Skeletal muscle satellite cell (primary cell): Measurements from ENCODE around the gene ICA1L.

Experiments used
- H3K27me3 ChIP-seq: 2 replicates; pipeline ENCODE4 v1.7.0; 2013; ENCODE audit warnings: low read length; ENCODE audit not compliant: control insufficient read depth, insufficient read depth
- H3K36me3 ChIP-seq: 2 replicates; pipeline ENCODE4 v1.7.0; 2013; ENCODE audit warnings: mild to moderate bottlenecking, control low read depth, low read length; ENCODE audit not compliant: insufficient read depth
- H3K4me1 ChIP-seq: 2 replicates; pipeline ENCODE4 v1.7.0; 2013; ENCODE audit warnings: low read length; ENCODE audit not compliant: control insufficient read depth, insufficient read depth
- H3K4me2 ChIP-seq: 2 replicates; pipeline ENCODE4 v1.7.0; 2013; ENCODE audit warnings: mild to moderate bottlenecking, low read length
- H3K4me3 ChIP-seq: 2 replicates; pipeline ENCODE4 v1.7.0; 2013; ENCODE audit warnings: low read length
- H3K9ac ChIP-seq: 2 replicates; pipeline ENCODE4 v1.7.0; 2013; ENCODE audit warnings: mild to moderate bottlenecking, low read depth, low read length, moderate library complexity
- H3K9me3 ChIP-seq: replicated peaks from 2 replicates; pipeline ENCODE4 v1.7.0; 2013; ENCODE audit warnings: mild to moderate bottlenecking, control low read depth, low read length

The ICA1L gene

GRCh38 chr2:202773301-202773973 lies 98.1 kb downstream of the ICA1L start:
- Histone ChIP-seq H3K4me2 (no peak overlapping the region), H3K4me1 (no peaks in the 10 kb centered on the region), H3K36me3 (no peaks in the 10 kb centered on the region), H3K9ac (no peak overlapping the region), H3K9me3 (no peaks in the 10 kb centered on the region), H3K4me3 (no peak overlapping the region), H3K27me3 (no peaks in the 10 kb centered on the region)

DNA sequence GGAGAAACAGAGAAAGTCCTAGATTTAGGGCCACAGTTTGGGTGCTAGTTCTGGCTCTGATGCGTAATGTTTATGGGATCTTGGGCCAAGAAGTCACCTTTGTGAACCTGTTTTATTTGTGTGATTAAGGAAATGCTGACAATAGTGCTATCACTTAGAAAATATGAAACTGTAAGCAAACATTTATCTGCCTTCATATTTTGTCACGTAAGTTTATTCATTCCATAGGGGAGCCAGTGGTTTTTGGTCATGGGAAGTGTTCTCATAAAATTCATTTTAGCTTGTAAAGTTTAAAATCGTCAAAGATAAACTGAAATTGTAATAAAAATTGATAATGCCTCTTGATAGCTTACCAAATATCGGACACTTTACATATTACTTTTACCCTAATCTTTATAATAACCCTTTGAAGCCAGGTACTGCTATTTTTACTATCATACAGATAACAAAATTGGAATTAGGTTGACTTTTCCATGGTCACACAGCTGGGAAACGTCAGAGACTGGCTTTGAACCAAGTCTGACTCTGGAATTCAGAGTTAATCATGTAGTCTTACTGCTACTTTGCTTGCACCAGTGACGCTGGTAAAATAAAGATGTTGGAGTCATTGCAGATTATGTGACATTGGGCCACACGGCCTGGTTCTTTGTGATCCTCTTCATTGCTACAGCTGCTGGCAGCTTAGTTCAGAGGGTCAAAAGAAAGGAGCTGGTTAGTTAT lies 99.7 kb downstream of the ICA1L start:
- H3K9ac ChIP-seq = no peak overlapping the region
- no peaks in the 10 kb centered on the region for H3K4me1 ChIP-seq
- no peaks in the 10 kb centered on the region for H3K36me3 ChIP-seq
- H3K4me3 ChIP-seq = no peak overlapping the region
- H3K27me3 ChIP-seq = no peaks in the 10 kb centered on the region
- H3K9me3 ChIP-seq = no peaks in the 10 kb centered on the region
- H3K4me2 ChIP-seq = no peak overlapping the region

DNA sequence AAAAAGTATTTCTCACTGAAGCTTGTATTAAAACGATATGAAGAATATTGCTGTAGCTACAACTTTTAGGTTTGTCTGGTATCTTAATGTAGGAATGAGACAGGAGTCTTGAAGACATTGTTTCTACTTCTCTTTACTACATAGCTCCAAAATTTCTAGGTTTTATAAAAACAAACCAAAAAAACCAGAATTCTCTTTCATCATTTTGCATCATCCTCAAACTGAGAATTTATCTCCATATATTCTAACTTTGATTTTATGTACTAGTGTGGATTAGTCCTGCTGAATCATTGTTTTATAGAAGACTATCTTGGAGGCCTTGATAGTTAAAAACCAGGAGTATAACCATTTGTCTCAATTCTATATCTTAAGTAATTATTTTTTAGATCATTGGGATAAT lies 100.2 kb downstream of the ICA1L start:
- Histone ChIP-seq H3K9me3 (no peaks in the 10 kb centered on the region), H3K4me1 (no peaks in the 10 kb centered on the region), H3K36me3 (no peaks in the 10 kb centered on the region), H3K9ac (no peak overlapping the region), H3K27me3 (no peaks in the 10 kb centered on the region), H3K4me3 (no peak overlapping the region), H3K4me2 (no peak overlapping the region)

DNA sequence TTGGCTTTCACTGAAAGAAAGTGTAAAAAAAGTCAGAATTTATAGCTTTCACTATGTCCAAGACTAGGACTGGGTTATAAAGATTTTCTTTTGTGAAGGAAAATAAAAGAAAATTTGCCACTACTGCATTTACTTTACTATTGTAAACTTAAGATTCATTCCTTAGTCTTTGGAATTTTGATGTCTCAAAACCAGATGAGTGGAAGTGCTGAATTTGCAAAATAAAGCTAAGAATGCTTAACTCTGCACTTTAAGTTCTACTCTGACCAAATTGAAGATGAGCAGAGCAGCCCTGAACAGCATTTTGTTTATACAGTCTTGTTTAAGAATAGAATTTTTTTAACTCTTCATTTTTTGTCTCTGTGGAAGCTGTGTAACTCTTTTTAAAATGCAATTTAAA lies 102.4 kb downstream of the ICA1L start:
- no peak overlapping the region for H3K4me3 ChIP-seq
- no peaks in the 10 kb centered on the region for H3K36me3 ChIP-seq
- H3K4me2 ChIP-seq = no peak overlapping the region
- H3K27me3 ChIP-seq = no peaks in the 10 kb centered on the region
- no peaks in the 10 kb centered on the region for H3K4me1 ChIP-seq
- H3K9me3 ChIP-seq = no peaks in the 10 kb centered on the region
- no peak overlapping the region for H3K9ac ChIP-seq

DNA sequence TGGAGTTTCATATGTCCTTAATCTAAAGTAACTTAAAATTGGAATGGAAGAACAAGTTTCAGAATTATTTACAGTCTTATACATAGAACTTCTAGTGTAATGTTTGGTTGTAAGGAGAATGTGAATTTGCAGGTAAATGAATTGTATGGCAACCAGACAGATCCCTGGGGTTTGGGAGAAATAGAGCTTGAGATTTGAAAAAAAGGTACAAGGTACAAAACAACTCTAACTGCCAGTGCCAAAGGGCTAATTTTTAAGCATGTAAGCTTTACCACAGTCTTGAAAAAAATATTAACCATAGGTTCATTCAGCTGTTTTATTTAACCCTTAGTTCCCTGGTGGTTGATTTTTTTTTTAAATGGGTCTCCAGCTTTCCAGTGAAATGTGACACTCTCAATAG lies 103.3 kb downstream of the ICA1L start:
- no peaks in the 10 kb centered on the region for H3K27me3 ChIP-seq
- no peak overlapping the region for H3K4me3 ChIP-seq
- H3K4me1 ChIP-seq = no peaks in the 10 kb centered on the region
- no peaks in the 10 kb centered on the region for H3K9me3 ChIP-seq
- no peak overlapping the region for H3K9ac ChIP-seq
- no peaks in the 10 kb centered on the region for H3K36me3 ChIP-seq
- H3K4me2 ChIP-seq = no peak overlapping the region

DNA sequence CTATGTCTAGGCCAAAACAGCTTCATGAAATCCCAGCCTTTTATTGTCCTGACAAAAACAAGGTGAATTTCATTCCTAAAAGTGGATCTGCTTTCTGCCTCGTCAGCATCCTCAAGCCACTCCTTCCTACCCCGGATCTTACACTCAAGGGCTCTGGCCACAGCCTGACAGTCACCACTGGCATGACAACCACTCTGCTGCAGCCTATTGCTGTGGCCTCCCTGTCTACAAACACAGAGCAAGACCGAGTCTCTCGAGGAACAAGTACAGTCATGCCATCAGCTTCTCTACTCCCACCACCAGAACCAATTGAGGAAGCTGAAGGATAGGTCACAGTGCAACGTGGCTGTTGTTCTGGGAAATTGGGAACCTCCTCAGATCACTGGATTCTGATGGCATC lies 106.1 kb downstream of the ICA1L start:
- Histone ChIP-seq H3K4me1 (no peaks in the 10 kb centered on the region), H3K9ac (no peak overlapping the region), H3K4me3 (no peak overlapping the region), H3K9me3 (no peaks in the 10 kb centered on the region), H3K27me3 (no peaks in the 10 kb centered on the region), H3K4me2 (no peak overlapping the region), H3K36me3 (no peaks in the 10 kb centered on the region)

- Histone ChIP-seq H3K36me3 (no peaks in the 10 kb centered on the region), H3K27me3 (no peaks in the 10 kb centered on the region), H3K9ac (no peak overlapping the region), H3K4me1 (no peaks in the 10 kb centered on the region), H3K4me3 (no peak overlapping the region), H3K4me2 (no peak overlapping the region), H3K9me3 (no peaks in the 10 kb centered on the region)
Measured at GRCh38 chr2:202764991-202765390, 106.6 kb downstream of the ICA1L start.

DNA sequence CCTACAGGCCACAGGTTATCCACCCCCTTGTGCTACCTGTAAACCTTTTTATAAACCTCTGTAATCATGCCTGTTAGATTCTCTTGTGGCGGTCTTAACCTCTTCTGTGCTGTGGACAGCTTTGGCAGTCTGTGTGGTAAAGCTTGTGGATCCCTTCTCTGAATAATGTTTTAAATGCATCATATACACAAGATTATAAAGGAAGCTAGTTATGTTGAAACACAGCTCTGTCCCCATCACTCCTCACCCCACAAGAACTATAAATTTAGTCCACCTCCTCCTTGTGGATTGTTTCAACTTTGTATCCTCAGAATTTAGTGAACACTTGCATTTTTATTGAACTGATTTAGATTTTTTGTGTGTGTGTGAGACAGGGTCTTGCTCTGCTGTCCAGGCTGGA lies 107.7 kb downstream of the ICA1L start:
- H3K4me1 ChIP-seq = no peaks in the 10 kb centered on the region
- no peaks in the 10 kb centered on the region for H3K9me3 ChIP-seq
- no peaks in the 10 kb centered on the region for H3K27me3 ChIP-seq
- no peak overlapping the region for H3K4me3 ChIP-seq
- H3K36me3 ChIP-seq = no peaks in the 10 kb centered on the region
- no peak overlapping the region for H3K9ac ChIP-seq
- H3K4me2 ChIP-seq = no peak overlapping the region

- Histone ChIP-seq H3K36me3 (no peaks in the 10 kb centered on the region), H3K4me3 (no peak overlapping the region), H3K27me3 (no peaks in the 10 kb centered on the region), H3K4me1 (no peaks in the 10 kb centered on the region), H3K9me3 (no peaks in the 10 kb centered on the region), H3K9ac (no peak overlapping the region), H3K4me2 (no peak overlapping the region)
Measured at GRCh38 chr2:202762556-202762955, 109.0 kb downstream of the ICA1L start.

GRCh38 chr2:202760848-202761247 lies 110.7 kb downstream of the ICA1L start:
- Histone ChIP-seq H3K4me2 (no peak overlapping the region), H3K9me3 (no peaks in the 10 kb centered on the region), H3K27me3 (no peaks in the 10 kb centered on the region), H3K36me3 (no peaks in the 10 kb centered on the region), H3K4me3 (no peak overlapping the region), H3K4me1 (no peaks in the 10 kb centered on the region), H3K9ac (no peak overlapping the region)

DNA sequence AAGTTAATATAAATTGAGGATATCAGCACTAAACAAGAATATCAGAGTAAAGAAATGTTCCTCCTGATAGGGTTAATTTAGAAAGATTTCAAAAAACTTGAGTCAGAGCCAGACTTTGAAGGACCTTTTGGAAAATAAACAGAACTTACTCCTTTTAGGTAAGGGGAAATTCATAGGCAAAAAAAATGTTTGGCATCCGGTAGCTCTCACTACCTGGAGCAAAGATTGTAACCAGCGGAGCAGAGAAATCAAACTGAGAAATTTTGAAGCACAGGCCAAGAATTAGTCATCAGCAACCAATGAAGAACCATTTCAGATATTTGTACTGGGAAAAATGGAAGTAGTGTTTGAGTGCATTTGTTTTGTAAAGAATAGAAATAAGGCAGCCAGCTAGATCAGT lies 113.0 kb downstream of the ICA1L start:
- Histone ChIP-seq H3K4me2 (no peak overlapping the region), H3K9me3 (no peaks in the 10 kb centered on the region), H3K36me3 (no peaks in the 10 kb centered on the region), H3K4me3 (no peak overlapping the region), H3K27me3 (no peaks in the 10 kb centered on the region), H3K4me1 (no peaks in the 10 kb centered on the region), H3K9ac (no peak overlapping the region)

GRCh38 chr2:202758128-202758527 lies 113.4 kb downstream of the ICA1L start:
- Histone ChIP-seq H3K36me3 (no peaks in the 10 kb centered on the region), H3K9ac (no peak overlapping the region), H3K27me3 (no peaks in the 10 kb centered on the region), H3K9me3 (no peaks in the 10 kb centered on the region), H3K4me3 (no peak overlapping the region), H3K4me2 (no peak overlapping the region), H3K4me1 (no peaks in the 10 kb centered on the region)
